ENCODE data around the gene CD93. TPM values are rescaled to one million over a fixed set of nuclear protein-coding genes. Genes with fewer than 3 reads are reported as not detected.

Gene CD93
- total RNA-seq, 1 experiment from 2014 or later = not detected

GRCh38 chr20:23084845-23085365 lies 1.2 kb downstream of the CD93 start:
- Histone ChIP-seq H3K4me1 (no peaks in the 10 kb centered on the region; the same call in 1 of the 2 replicates), H3K27me3 (replicated peaks; ENCODE audit: control insufficient read depth, insufficient read depth, low read length) (no peaks in the 10 kb centered on the region), H3K4me3 (ENCODE audit: low read depth, low read length) (no peak overlapping the region), H3K36me3 (ENCODE audit: control insufficient read depth, insufficient read depth, low read length) (no peaks in the 10 kb centered on the region), H3K9me3 (no peaks in the 10 kb centered on the region)
- DNase-seq = no peak
- intact Hi-C loops (cut with micrococcal nuclease; ENCODE audit: unreplicated experiment) = no loop called here
- H3K27me3 Mint-ChIP-seq (ENCODE audit: insufficient read depth, unreplicated experiment) = no peaks in the 10 kb centered on the region
- no peak overlapping the region for H3K4me3 Mint-ChIP-seq (ENCODE audit: unreplicated experiment)
- H3K27ac Mint-ChIP-seq (ENCODE audit: unreplicated experiment) = no peak overlapping the region
- CTCF ChIA-PET = no interaction called here
- BruUV-seq (replicated peaks) = no TSS peak
- POLR2A ChIA-PET = no interaction called here
- H3K4me1 Mint-ChIP-seq (ENCODE audit: low read depth, unreplicated experiment) = peaks cover 6% of the 10 kb centered on the region
- H3K9me3 Mint-ChIP-seq (ENCODE audit: unreplicated experiment) = no peaks in the 10 kb centered on the region
- TF ChIP-seq CTCF (IDR thresholded peaks at IDR 0.05; ENCODE audit: insufficient read depth in 1 of 2, low read depth in 1 of 2, low read length in 1 of 2, severe bottlenecking in 1 of 2, unreplicated experiment in 1 of 2) = no peak
- no peaks in the 10 kb centered on the region for H3K36me3 Mint-ChIP-seq (ENCODE audit: insufficient read depth, unreplicated experiment)

GRCh38 chr20:23084282-23084844 lies 1.8 kb downstream of the CD93 start:
- no TSS peak for BruUV-seq (replicated peaks)
- Histone ChIP-seq H3K9me3 (no peaks in the 10 kb centered on the region), H3K4me3 (ENCODE audit: low read depth, low read length) (no peak overlapping the region), H3K4me1 (no peaks in the 10 kb centered on the region; the same call in 1 of the 2 replicates), H3K36me3 (ENCODE audit: control insufficient read depth, insufficient read depth, low read length) (no peaks in the 10 kb centered on the region), H3K27me3 (replicated peaks; ENCODE audit: control insufficient read depth, insufficient read depth, low read length) (no peaks in the 10 kb centered on the region)
- POLR2A ChIA-PET = no interaction called here
- TF ChIP-seq CTCF (IDR thresholded peaks at IDR 0.05; ENCODE audit: insufficient read depth in 1 of 2, low read depth in 1 of 2, low read length in 1 of 2, severe bottlenecking in 1 of 2, unreplicated experiment in 1 of 2) = no peak
- intact Hi-C loops (cut with micrococcal nuclease; ENCODE audit: unreplicated experiment) = no loop called here
- CTCF ChIA-PET = no interaction called here
- DNase-seq = no peak
- peaks cover 6% of the 10 kb centered on the region for H3K4me1 Mint-ChIP-seq (ENCODE audit: low read depth, unreplicated experiment)
- no peaks in the 10 kb centered on the region for H3K36me3 Mint-ChIP-seq (ENCODE audit: insufficient read depth, unreplicated experiment)
- H3K27ac Mint-ChIP-seq (ENCODE audit: unreplicated experiment) = no peak overlapping the region
- H3K4me3 Mint-ChIP-seq (ENCODE audit: unreplicated experiment) = no peak overlapping the region
- H3K27me3 Mint-ChIP-seq (ENCODE audit: insufficient read depth, unreplicated experiment) = no peaks in the 10 kb centered on the region
- no peaks in the 10 kb centered on the region for H3K9me3 Mint-ChIP-seq (ENCODE audit: unreplicated experiment)

GRCh38 chr20:23083553-23084220 lies 2.4 kb downstream of the CD93 start:
- Mint-ChIP-seq H3K27ac (ENCODE audit: unreplicated experiment) (no peak overlapping the region), H3K4me3 (ENCODE audit: unreplicated experiment) (no peak overlapping the region), H3K36me3 (ENCODE audit: insufficient read depth, unreplicated experiment) (no peaks in the 10 kb centered on the region), H3K27me3 (ENCODE audit: insufficient read depth, unreplicated experiment) (no peaks in the 10 kb centered on the region), H3K4me1 (ENCODE audit: low read depth, unreplicated experiment) (peaks cover 6% of the 10 kb centered on the region), H3K9me3 (ENCODE audit: unreplicated experiment) (no peaks in the 10 kb centered on the region)
- DNase-seq = no peak
- H3K9me3 ChIP-seq = no peaks in the 10 kb centered on the region
- no peaks in the 10 kb centered on the region for H3K36me3 ChIP-seq (ENCODE audit: control insufficient read depth, insufficient read depth, low read length)
- intact Hi-C loops (cut with micrococcal nuclease; ENCODE audit: unreplicated experiment) = no loop called here
- POLR2A ChIA-PET = no interaction called here
- no TSS peak for BruUV-seq (replicated peaks)
- TF ChIP-seq CTCF (IDR thresholded peaks at IDR 0.05; ENCODE audit: insufficient read depth in 1 of 2, low read depth in 1 of 2, low read length in 1 of 2, severe bottlenecking in 1 of 2, unreplicated experiment in 1 of 2) = no peak
- no peaks in the 10 kb centered on the region; the same call in 1 of the 2 replicates for H3K4me1 ChIP-seq
- CTCF ChIA-PET = no interaction called here
- H3K4me3 ChIP-seq (ENCODE audit: low read depth, low read length) = no peak overlapping the region
- H3K27me3 ChIP-seq (replicated peaks; ENCODE audit: control insufficient read depth, insufficient read depth, low read length) = no peaks in the 10 kb centered on the region

All from Caco-2 (cell line).